ENCODE data around the gene GAREM2.

Gene GAREM2

DNA sequence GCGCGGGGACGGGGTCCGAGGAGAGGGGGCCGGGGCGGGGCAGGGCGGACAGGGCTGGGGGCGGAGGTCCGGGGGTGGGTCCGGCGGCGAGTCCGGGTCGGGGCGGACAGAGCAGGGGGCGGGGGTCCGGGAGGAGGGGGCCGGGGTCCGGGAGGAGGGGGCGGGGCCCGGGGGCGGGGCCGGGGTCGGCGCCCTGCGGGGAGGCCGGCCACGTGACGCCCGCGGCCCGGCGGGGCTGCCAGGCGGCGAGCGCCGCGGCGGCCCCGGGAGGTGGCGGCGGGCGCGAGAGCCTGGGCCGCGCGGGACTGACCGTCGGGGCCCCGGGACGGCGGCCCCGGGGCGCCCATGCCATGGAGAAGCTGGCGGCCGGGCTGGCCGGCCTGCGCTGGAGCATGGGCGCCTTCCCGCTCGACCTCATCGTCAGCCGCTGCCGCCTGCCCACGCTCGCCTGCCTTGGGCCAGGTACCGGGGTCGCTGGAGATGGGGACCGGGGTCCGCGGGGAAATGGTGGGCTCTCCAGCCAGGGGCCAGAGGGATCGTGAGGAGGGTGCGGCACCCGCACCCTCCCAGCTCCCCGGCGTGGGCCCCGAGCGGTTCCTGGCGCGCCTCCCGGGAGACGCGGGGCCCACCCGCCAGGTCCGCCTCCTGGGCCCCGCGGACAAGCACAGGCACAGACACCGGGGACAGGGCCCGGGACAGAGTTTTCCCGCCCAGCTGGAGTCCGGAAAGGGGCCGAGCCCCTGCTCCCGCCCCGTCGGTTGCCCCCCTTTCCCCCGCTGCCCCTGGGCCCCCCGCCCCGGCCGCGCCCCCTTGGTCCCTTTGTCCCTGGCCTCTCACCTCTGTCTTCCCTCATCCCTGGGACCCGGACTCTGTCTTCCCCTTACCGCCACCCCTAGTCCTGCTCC lies at the start of gene GAREM2:
GAREM2 (plus strand) TSS at position 218 of the 905 bp plus-strand sequence; CDS start at position 351, 133 bp downstream.
- peaks cover 17% of the 10 kb centered on the region for H3K4me1 Mint-ChIP-seq (ENCODE audit: low read depth)
- H3K27ac Mint-ChIP-seq = no peak within 1 kb of the TSS
- peaks cover 76% of the 10 kb centered on the region for H3K27me3 Mint-ChIP-seq
- H3K36me3 Mint-ChIP-seq (ENCODE audit: low read depth) = no peaks in the 10 kb centered on the region
- intact Hi-C loops (cut with micrococcal nuclease) = no loop called here
- H3K9me3 Mint-ChIP-seq = no peaks in the 10 kb centered on the region
- peak within 1 kb of the TSS; percentile 68 for H3K4me3 Mint-ChIP-seq

DNA sequence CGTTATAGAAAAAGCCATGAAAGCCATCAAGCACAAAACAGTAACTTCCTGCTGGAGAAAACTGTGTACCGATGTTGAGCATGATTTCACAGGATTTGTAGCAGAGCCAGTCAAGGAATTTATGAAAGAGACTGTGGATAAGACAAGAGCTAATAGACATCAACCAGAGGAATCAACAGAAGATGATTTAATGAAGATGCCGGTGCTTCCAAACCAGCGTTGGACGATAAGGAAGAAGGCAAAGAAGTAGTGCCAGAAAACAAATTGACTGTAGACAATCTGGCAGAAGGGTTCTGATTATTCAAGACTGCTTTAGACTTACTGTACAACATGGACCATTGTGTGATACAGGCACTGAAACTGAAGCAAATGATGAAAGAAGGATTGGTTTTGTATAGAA lies 49.5 kb upstream of the GAREM2 start:
- intact Hi-C loops (cut with micrococcal nuclease) = no loop called here
- Mint-ChIP-seq H3K4me1 (ENCODE audit: low read depth) (peaks cover 6% of the 10 kb centered on the region), H3K4me3 (no peak overlapping the region), H3K27ac (no peak overlapping the region), H3K36me3 (ENCODE audit: low read depth) (peaks cover 76% of the 10 kb centered on the region), H3K27me3 (no peaks in the 10 kb centered on the region), H3K9me3 (no peaks in the 10 kb centered on the region)

DNA sequence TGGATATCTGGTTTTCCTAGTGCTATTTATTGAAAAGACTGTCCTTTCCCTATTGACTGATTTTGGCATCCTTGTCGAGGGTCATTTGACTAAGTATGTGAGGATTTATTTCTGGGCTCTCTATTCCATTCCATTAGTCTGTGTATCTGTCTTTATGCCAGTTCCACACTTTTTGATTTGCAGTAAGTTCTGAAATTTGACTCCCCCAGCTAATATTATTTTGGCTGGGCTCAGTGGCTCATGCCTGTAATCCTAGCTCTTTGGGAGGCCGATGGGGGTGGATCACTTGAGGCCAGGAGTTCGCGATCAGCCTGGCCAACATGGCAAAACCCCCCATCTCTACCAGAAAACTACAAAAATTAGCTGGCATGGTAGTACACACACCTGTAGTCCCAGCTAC lies 46.8 kb upstream of the GAREM2 start:
- H3K9me3 Mint-ChIP-seq = no peaks in the 10 kb centered on the region
- peaks cover 87% of the 10 kb centered on the region for H3K36me3 Mint-ChIP-seq (ENCODE audit: low read depth)
- intact Hi-C loops (cut with micrococcal nuclease) = no loop called here
- no peak overlapping the region for H3K4me3 Mint-ChIP-seq
- no peaks in the 10 kb centered on the region for H3K27me3 Mint-ChIP-seq
- H3K4me1 Mint-ChIP-seq (ENCODE audit: low read depth) = peaks cover 6% of the 10 kb centered on the region
- H3K27ac Mint-ChIP-seq = no peak overlapping the region

DNA sequence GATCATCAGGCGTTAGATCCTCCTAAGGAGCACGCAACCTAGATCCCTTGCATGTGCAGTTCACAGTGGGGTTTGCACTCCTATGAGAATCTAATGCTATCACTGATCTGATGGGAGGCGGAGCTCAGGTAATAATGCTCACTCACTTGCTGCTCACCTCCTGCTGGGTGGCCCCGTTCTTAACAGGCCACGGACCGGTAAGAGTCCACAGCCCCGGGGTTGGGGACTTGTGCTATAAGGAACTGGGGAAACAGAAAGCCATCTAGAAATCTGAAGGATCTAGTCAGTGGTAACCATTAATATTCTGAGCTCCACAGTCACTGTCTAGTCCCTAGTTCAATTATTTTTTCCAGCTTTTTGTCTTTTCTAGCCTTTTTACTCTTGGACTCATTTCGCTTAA lies 44.7 kb upstream of the GAREM2 start:
- no peak overlapping the region for H3K27ac Mint-ChIP-seq
- H3K4me1 Mint-ChIP-seq (ENCODE audit: low read depth) = no peaks in the 10 kb centered on the region
- H3K27me3 Mint-ChIP-seq = no peaks in the 10 kb centered on the region
- H3K9me3 Mint-ChIP-seq = no peaks in the 10 kb centered on the region
- H3K36me3 Mint-ChIP-seq (ENCODE audit: low read depth) = peaks cover 85% of the 10 kb centered on the region
- H3K4me3 Mint-ChIP-seq = no peak overlapping the region
- intact Hi-C loops (cut with micrococcal nuclease) = no loop called here

DNA sequence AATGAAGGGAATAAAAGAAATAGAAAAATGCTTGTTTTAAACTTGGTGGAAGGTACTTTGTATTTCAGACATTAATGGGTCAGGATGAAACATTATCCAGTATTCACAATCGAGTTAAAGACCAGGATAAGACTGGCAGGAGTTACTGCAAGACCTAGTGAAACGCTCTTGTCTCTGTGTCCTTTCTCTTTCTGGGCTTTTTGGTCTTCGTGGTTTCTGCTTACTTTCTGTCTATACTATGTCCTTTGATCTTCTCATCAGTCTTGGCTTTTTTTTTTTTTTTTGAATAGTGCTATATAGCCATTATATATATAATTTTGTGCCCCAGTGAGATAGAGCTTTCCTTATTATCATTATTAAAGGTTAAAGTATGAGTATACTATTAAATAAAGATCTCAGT lies 42.1 kb upstream of the GAREM2 start:
- intact Hi-C loops (cut with micrococcal nuclease) = no loop called here
- no peaks in the 10 kb centered on the region for H3K27me3 Mint-ChIP-seq
- H3K36me3 Mint-ChIP-seq (ENCODE audit: low read depth) = peaks cover 91% of the 10 kb centered on the region
- no peak overlapping the region for H3K27ac Mint-ChIP-seq
- no peaks in the 10 kb centered on the region for H3K9me3 Mint-ChIP-seq
- no peak overlapping the region for H3K4me3 Mint-ChIP-seq
- peaks cover 3% of the 10 kb centered on the region for H3K4me1 Mint-ChIP-seq (ENCODE audit: low read depth)

DNA sequence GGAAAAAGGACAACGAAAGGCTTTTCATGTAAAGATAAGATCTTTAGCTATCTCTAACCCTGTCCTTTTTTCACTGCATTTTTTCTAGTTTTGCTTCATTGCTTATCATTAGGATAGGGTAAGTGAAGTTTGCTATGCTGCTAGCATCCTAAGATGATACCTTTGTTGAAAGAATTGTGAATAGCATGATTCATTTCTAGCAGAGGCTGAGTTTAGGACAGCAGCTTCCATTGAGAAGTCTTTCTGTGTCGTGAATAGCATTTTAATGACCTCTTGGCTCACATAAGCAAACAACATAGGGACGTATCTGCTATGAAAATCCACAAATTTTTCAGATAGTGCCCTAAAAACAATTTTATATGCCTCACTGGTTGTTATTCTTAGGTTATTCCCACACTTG lies 36.4 kb upstream of the GAREM2 start:
- peaks cover 7% of the 10 kb centered on the region for H3K4me1 Mint-ChIP-seq (ENCODE audit: low read depth)
- H3K36me3 Mint-ChIP-seq (ENCODE audit: low read depth) = peaks cover 53% of the 10 kb centered on the region
- no peaks in the 10 kb centered on the region for H3K27me3 Mint-ChIP-seq
- intact Hi-C loops (cut with micrococcal nuclease) = no loop called here
- H3K27ac Mint-ChIP-seq = no peak overlapping the region
- no peaks in the 10 kb centered on the region for H3K9me3 Mint-ChIP-seq
- no peak overlapping the region for H3K4me3 Mint-ChIP-seq

DNA sequence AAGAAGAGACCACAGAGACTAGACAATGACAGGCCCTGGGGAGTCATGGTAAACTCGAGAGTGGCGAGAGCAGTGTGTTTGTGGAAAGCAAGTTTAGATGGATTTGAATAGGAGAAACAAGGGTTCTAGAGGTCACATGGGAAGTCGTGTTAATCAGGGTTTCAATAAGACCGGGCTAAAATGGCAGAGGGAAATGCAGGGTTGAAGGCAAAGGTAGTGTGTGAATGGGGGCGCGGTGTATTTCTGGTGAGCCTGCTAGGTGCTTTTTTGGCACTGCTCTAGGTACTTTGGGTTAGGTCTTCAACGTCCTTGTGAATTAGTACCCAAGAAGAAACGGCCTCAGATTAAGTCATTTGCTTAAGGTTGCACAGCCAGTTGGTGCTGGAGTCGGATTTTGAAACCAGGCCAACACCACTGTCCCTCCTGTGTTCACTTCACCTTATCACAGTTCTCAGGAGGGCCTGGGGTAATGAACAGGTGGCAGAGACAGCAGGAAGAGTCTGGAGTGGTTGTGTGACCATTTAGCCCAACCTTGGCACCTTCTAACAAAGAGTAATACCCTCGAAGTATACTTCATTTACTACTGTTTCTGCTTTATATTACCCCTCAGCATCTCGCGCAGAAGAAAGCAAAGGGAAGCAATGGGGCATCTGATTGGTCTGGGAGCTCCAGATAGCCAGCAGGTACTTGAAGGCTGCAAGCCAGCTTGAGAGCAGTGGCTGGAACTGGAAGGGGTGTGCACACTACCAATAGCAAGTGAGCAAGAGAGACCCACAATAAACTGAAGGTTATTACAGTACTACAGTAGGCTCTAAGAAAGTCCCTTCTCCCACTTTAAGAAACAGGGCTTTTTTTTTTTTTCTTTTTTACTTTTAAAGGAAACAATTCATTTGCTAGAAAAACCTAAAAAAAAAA lies 33.4 kb upstream of the GAREM2 start:
- Mint-ChIP-seq H3K9me3 (no peaks in the 10 kb centered on the region), H3K27ac (no peak overlapping the region), H3K4me1 (ENCODE audit: low read depth) (peaks cover 22% of the 10 kb centered on the region), H3K4me3 (no peak overlapping the region), H3K36me3 (ENCODE audit: low read depth) (peaks cover 25% of the 10 kb centered on the region), H3K27me3 (no peaks in the 10 kb centered on the region)
- intact Hi-C loops (cut with micrococcal nuclease) = loop anchor here (10.0 kb wide), 1 partner anchor 55 kb away; no protein-coding TSS in a partner anchor

DNA sequence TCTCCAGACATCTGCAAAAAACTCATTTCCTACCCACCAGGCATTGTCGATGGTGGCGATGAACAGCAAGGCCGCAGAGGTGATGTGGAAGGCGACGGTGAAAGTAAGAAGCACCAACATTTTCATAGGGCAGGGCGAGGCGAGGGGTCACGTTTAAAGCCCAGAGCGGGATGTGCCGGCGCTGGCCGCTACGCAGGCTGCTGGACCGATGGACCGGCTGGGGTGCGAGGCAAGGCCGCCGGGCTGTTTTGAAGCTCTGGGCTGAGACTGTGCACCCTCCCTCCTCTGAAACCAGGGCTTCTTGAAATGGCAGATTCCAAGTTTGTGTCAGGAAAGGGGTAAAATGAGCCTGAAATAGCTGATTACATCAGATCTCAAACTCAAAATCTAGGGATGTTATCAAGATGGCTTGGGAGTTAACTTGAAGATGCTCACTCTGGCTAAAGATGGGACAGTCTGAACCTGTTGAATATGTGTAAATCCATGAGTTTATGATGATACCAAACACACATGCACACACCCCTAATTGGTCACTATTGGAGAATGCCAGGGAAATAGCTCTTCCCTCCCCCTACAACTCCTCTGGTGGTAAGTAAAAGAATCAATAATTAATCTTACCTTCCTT lies 31.6 kb upstream of the GAREM2 start:
- H3K27me3 Mint-ChIP-seq = no peaks in the 10 kb centered on the region
- peaks cover 8% of the 10 kb centered on the region for H3K36me3 Mint-ChIP-seq (ENCODE audit: low read depth)
- peaks cover 15% of the 10 kb centered on the region for H3K4me1 Mint-ChIP-seq (ENCODE audit: low read depth)
- H3K9me3 Mint-ChIP-seq = no peaks in the 10 kb centered on the region
- H3K27ac Mint-ChIP-seq = no peak overlapping the region
- intact Hi-C loops (cut with micrococcal nuclease) = loop anchor here (10.0 kb wide), 1 partner anchor 56 kb away; no protein-coding TSS in a partner anchor
- H3K4me3 Mint-ChIP-seq = no peak overlapping the region

DNA sequence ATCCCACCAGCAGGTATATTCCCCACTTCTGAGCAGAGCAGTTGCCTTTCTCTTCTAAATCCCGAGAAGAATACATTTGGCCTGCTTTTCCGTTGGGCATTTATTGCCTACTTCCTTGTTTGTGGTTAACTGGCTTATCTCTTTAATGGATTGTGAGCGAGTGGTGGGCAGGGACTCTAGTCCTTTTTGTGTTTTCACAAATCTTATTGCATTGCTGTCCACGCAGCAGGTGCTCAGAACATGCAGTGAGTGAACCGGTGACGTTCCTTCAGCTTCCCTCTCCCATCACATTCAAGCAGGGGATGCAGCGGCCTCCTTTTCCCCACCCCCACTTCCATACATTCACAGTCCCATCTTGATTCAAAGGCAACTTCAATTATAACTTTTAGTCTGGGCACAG lies 28.9 kb upstream of the GAREM2 start:
- Mint-ChIP-seq H3K4me1 (ENCODE audit: low read depth) (peaks cover 15% of the 10 kb centered on the region), H3K27ac (peak overlapping the region; percentile 52), H3K4me3 (no peak overlapping the region), H3K9me3 (no peaks in the 10 kb centered on the region), H3K27me3 (peaks cover 9% of the 10 kb centered on the region), H3K36me3 (ENCODE audit: low read depth) (peaks cover 8% of the 10 kb centered on the region)
- intact Hi-C loops (cut with micrococcal nuclease) = loop anchor here (10.0 kb wide), 1 partner anchor 59 kb away; no protein-coding TSS in a partner anchor

DNA sequence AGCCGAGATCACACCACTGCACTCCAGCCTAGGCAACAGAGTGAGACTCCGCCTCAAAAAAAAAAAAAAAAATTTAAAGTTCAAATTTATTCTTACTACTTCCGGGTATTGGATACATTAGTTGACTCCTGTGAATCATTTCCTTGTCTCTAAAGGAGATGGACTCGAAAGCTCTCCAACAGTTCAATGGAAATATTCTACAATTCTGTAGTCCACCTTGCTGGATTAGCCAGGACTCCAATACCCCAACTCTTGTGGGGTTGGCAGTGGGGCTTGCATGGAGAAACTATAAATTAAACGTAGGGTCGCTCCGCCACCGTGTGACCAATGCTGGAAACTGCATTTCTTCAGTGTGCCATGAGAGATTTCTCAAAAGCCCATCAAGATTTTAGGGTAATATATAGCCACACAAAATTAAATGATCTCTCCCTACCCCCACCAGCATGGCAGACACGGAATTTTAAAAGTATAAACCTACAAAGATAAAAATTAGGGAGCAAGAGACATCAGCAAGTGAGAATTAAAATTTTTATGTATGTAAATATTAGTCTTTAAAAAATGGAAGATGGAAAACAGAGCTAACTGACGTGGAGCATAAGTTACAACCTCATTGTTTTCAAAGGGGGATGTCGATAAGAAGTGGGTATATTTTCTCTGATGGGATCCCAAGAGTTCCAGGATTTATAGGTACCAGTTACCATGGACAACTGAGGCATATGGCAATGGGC lies 27.8 kb upstream of the GAREM2 start:
- H3K36me3 Mint-ChIP-seq (ENCODE audit: low read depth) = peaks cover 8% of the 10 kb centered on the region
- H3K4me1 Mint-ChIP-seq (ENCODE audit: low read depth) = peaks cover 17% of the 10 kb centered on the region
- peaks cover 17% of the 10 kb centered on the region for H3K27me3 Mint-ChIP-seq
- intact Hi-C loops (cut with micrococcal nuclease) = loop anchor here (1.0 to 10.0 kb wide), 3 partner anchors 60 to 194 kb away; no protein-coding TSS in a partner anchor
- no peak overlapping the region for H3K27ac Mint-ChIP-seq
- no peaks in the 10 kb centered on the region for H3K9me3 Mint-ChIP-seq
- no peak overlapping the region for H3K4me3 Mint-ChIP-seq

DNA sequence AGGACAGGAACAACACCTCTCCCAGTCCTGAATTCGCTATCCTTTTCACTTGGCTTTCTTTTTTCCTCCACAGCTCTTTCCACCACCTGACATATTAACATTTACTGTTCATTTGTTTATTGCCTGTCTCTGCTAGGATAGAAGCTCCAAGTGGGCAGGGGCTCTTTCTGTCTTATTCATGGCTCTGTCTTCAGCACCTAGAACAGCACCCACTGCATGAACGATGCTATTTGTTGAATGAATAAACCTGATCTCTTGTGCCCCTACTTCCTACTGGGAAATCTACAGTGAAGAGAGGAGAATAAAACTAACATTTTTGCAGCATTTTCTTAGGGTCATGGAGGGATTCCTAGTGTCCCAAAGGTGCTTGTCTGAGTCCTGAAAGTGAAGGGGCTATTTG lies 24.4 kb upstream of the GAREM2 start:
- Mint-ChIP-seq H3K27ac (no peak overlapping the region), H3K27me3 (peaks cover 22% of the 10 kb centered on the region), H3K4me1 (ENCODE audit: low read depth) (peaks cover 15% of the 10 kb centered on the region), H3K4me3 (no peak overlapping the region), H3K9me3 (no peaks in the 10 kb centered on the region), H3K36me3 (ENCODE audit: low read depth) (no peaks in the 10 kb centered on the region)
- intact Hi-C loops (cut with micrococcal nuclease) = loop anchor here (10.0 kb wide), 1 partner anchor 64 kb away; no protein-coding TSS in a partner anchor

DNA sequence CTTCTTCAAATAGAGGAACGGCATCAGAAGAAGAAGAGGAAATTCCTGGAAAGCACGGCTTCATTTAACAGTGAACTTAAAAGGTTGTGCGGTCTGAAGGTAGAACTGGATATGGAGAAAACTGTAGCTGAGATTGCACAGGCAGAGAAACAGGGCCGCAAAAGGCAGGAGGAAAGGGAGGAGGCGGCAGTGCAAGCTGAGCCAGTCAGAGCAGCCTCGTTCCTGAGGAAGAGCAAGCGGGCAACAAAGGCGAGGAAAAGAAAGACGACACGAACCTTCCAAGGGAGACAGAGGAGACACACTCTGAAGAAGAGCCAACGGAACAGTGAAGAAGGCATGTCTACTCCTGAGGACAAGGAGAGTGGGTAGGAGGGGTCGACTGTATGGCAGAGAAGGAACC lies 22.6 kb upstream of the GAREM2 start:
- intact Hi-C loops (cut with micrococcal nuclease) = no loop called here
- Mint-ChIP-seq H3K36me3 (ENCODE audit: low read depth) (no peaks in the 10 kb centered on the region), H3K27me3 (peaks cover 22% of the 10 kb centered on the region), H3K27ac (no peak overlapping the region), H3K9me3 (no peaks in the 10 kb centered on the region), H3K4me3 (no peak overlapping the region), H3K4me1 (ENCODE audit: low read depth) (peaks cover 5% of the 10 kb centered on the region)

DNA sequence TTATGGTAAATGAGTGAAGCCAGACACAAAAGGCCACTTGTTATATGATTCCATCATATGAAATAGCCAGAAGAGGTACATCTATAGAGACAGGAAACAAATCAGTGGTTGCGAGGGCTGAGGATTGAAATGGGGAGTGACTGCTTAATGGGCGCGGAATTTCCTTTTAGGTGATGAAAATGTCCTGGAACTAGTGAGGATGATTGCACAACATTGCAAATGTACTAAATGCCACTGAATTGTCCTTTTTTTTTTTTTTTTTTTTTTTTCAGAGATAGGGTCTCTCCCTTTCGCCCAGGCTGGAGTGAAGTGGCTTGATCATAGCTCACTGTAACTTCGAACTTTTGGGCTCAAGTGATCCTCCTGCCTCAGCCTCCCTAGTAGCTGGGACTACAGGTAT lies 15.3 kb upstream of the GAREM2 start:
- Mint-ChIP-seq H3K27ac (no peak overlapping the region), H3K9me3 (no peaks in the 10 kb centered on the region), H3K27me3 (no peaks in the 10 kb centered on the region), H3K36me3 (ENCODE audit: low read depth) (no peaks in the 10 kb centered on the region), H3K4me3 (no peak overlapping the region), H3K4me1 (ENCODE audit: low read depth) (no peaks in the 10 kb centered on the region)
- intact Hi-C loops (cut with micrococcal nuclease) = no loop called here
